ENCODE data around the gene ICAM1. TPM values are rescaled to one million over a fixed set of nuclear protein-coding genes. Genes with fewer than 3 reads are reported as not detected.

ICAM1 gene
- total RNA-seq, 2 experiments from 2014 or later = 27.9 to 30.9 TPM

DNA sequence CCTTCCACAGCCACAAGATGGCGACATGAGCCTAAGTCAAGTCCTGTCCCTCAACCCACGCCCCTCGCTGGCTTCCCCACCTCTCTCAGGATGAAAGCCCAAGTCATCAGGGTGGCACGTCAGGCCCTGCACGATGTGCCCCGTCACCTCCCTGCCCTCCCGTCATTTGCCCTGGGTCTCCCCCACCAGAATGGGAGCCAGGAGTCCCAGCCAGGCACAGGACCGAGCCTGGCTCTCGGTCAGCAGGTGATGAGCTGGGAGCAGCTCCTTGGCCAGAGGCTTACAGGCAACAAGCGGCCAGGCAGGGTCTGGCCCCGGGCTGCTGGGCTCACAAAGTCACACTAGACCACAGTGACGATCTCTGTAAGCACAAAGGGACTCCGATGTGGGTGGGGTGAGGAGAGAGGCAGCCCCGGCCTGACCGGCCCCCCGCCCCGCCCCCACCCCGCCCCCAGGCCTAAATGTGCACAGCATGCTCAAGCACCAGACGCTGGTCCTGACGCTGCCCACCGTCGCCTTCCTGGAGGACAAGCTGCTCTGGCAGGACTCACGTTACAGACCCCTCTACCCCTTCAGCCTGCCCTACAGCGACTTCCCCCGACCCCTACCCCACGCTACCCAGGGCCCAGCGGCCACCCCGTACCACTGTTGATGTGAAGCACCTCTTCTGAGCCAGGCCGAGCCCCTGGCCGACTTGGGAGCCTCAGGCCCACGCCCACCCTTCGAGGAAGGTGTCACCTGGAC is 11.6 kb upstream of the ICAM1 start:
- peak overlapping the region; percentile 90 for H3K27ac Mint-ChIP-seq
- ATAC-seq (peak; percentile 73), DNase-seq (peak; percentile 99)
- peaks cover 26% of the 10 kb centered on the region for H3K4me1 Mint-ChIP-seq
- H3K27me3 Mint-ChIP-seq = no peaks in the 10 kb centered on the region
- ChIA-PET CTCF (interaction anchor here (0.6 to 6.9 kb wide), 40 partner anchors 9 to 224 kb away, joined by 3 to 101 read pairs (median 4); partner anchors contain the start of genes ANGPTL6, CDC37, ICAM1 and ICAM4), POLR2A (interaction anchor here (0.5 to 3.8 kb wide), 8 partner anchors 8 to 149 kb away, joined by 3 to 53 read pairs (median 5); partner anchors contain the start of genes ICAM1 and ICAM5)
- intact Hi-C loops (cut with DNase I, micrococcal nuclease) = loop anchor here (1.0 to 10.0 kb wide), 5 partner anchors 73 to 1115 kb away; partner anchors contain the start of genes TYK2 (in 2 of the 2), CDC37 (in 1 of the 2), RAVER1 (in 1 of the 2) and SWSAP1 (in 1 of the 2)
- H3K36me3 Mint-ChIP-seq (ENCODE audit: low read depth) = peaks cover 48% of the 10 kb centered on the region
- peak overlapping the region; percentile 53 for H3K4me3 Mint-ChIP-seq
- H3K9me3 Mint-ChIP-seq (ENCODE audit: low read depth) = no peaks in the 10 kb centered on the region

DNA sequence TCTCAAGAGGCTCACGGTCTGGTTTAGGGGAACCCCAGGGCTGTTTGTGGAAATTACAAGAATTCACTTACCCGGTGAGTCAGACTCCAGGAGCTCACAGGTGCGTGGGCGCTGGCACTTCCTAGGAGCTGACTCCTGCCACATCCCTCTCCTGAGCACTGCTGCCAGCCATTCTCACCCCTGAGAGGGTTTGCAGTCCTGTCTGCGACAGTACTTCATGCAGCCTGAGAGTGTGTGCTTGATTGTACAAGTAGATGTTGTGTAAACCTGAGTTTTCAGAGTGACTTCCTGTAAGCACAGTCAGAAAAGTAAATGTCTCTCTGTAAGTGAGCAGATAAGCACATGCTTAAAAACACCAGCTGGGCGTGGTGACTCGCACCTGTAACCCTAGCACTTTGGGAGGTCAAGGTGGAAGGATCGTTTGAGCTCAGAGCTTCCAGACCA is 10.8 kb upstream of the ICAM1 start:
- peak overlapping the region; percentile 53 for H3K4me3 Mint-ChIP-seq
- ATAC-seq (peak; percentile 86), DNase-seq (peak; percentile 89)
- H3K27ac Mint-ChIP-seq = peak overlapping the region; percentile 90
- peaks cover 41% of the 10 kb centered on the region for H3K36me3 Mint-ChIP-seq (ENCODE audit: low read depth)
- peaks cover 24% of the 10 kb centered on the region for H3K4me1 Mint-ChIP-seq
- no peaks in the 10 kb centered on the region for H3K27me3 Mint-ChIP-seq
- CTCF ChIA-PET = interaction anchor here (0.7 to 6.9 kb wide), 29 partner anchors 10 to 219 kb away, joined by 3 to 101 read pairs (median 4); partner anchors contain the start of genes ANGPTL6, CDC37, ICAM1 and ICAM4
- intact Hi-C loops (cut with DNase I, micrococcal nuclease) = loop anchor here in 1 of 2 experiments (2.0 kb wide), 1 partner anchor 57 kb away; the partner anchor contains the start of gene FDX2
- POLR2A ChIA-PET = interaction anchor here (0.9 to 3.8 kb wide), 6 partner anchors 11 to 148 kb away, joined by 3 to 53 read pairs (median 4); partner anchors contain the start of genes ICAM1, ICAM5 and TYK2
- no peaks in the 10 kb centered on the region for H3K9me3 Mint-ChIP-seq (ENCODE audit: low read depth)

DNA sequence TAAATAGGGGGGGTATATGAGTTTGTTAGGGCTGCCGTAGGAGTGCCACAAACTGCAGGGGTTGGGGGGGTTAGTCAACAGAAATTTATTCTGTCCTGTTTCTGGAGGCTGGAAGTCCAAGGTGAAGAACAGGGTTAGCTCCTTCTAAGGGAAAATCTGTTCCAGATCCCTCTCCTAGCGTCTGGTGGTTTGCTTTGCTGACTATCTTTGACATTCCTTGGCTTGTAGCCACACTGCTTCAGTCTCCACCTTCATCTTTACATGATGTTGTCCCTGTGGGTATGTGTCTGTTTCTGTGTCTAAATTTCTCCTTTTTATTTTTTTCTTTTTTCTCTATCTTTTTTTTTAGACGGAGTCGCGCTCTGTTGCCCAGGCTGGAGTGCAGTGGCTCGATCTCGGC is 8.1 kb upstream of the ICAM1 start:
- peaks cover 21% of the 10 kb centered on the region for H3K36me3 Mint-ChIP-seq (ENCODE audit: low read depth)
- CTCF ChIA-PET = interaction anchor here (6.9 kb wide), 1 partner anchor 125 kb away, joined by 101 read pairs; no protein-coding TSS in a partner anchor
- H3K27me3 Mint-ChIP-seq = no peaks in the 10 kb centered on the region
- peaks cover 24% of the 10 kb centered on the region for H3K4me1 Mint-ChIP-seq
- H3K9me3 Mint-ChIP-seq (ENCODE audit: low read depth) = no peaks in the 10 kb centered on the region
- ATAC-seq (no peak), DNase-seq (no peak)
- no peak overlapping the region for H3K4me3 Mint-ChIP-seq
- intact Hi-C loops (cut with DNase I, micrococcal nuclease) = no loop called here
- POLR2A ChIA-PET = no interaction called here
- H3K27ac Mint-ChIP-seq = no peak overlapping the region

DNA sequence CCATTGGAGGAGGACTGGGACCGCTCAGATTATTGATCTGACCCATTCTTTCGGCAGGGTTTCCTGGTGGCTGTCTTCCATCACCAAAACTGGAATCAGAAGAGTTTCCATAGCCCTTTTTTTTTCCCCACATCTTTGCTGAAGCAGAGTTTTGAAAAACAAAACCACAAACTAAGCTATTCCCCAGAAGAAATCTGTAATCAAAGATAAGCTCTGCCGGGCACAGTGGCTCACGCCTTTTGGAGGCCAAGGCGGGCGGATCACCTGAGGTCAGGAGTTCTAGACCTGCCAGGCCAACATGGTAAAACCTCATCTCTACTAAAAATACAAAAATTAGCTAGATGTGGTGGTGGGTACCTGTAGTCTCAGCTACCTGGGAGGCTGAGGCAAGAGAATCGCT is 4.2 kb upstream of the ICAM1 start:
- DNase-seq (no peak), ATAC-seq (no peak)
- Mint-ChIP-seq H3K4me3 (no peak overlapping the region), H3K4me1 (peaks cover 20% of the 10 kb centered on the region), H3K27ac (no peak overlapping the region), H3K27me3 (no peaks in the 10 kb centered on the region), H3K9me3 (ENCODE audit: low read depth) (no peaks in the 10 kb centered on the region), H3K36me3 (ENCODE audit: low read depth) (peaks cover 2% of the 10 kb centered on the region)
- intact Hi-C loops (cut with DNase I, micrococcal nuclease) = loop anchor here in 1 of 2 experiments (5.0 kb wide), 1 partner anchor 36 kb away; no protein-coding TSS in a partner anchor
- POLR2A ChIA-PET = interaction anchor here (0.5 to 1.0 kb wide), 3 partner anchors 8 to 134 kb away, joined by 3 to 7 read pairs (median 6); no protein-coding TSS in a partner anchor
- CTCF ChIA-PET = interaction anchor here (1.4 to 9.2 kb wide), 3 partner anchors 7 to 122 kb away, joined by 4 to 165 read pairs (median 82); partner anchors contain the start of gene TYK2

DNA sequence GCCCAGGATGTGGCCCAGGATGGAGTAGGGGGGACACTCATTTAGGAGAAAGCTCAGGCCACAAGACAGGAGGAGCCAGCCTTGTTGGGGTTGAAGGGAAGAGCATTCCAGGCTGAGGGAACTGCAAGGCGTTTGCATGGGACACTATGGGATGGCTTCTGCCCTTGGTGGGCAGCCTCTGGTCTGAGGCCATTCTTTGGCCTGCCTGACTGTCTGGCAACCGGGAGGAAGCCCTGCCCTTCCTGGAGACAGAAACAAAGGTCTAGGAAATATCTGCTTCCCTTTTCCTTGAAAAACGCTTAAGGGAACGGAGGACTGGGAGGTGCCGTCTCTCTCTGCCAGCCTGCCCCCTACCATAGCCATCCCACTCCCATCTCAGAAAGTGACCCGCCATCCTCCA is 2.8 kb upstream of the ICAM1 start:
- H3K4me1 Mint-ChIP-seq = peaks cover 31% of the 10 kb centered on the region
- ATAC-seq (no peak), DNase-seq (no peak)
- CTCF ChIA-PET = interaction anchor here (0.7 to 9.2 kb wide), 8 partner anchors 9 to 160 kb away, joined by 3 to 165 read pairs (median 14); partner anchors contain the start of genes ICAM4 and TYK2
- H3K27me3 Mint-ChIP-seq = no peaks in the 10 kb centered on the region
- no peak overlapping the region for H3K4me3 Mint-ChIP-seq
- intact Hi-C loops (cut with DNase I, micrococcal nuclease) = loop anchor here in 1 of 2 experiments (5.0 kb wide), 1 partner anchor 34 kb away; no protein-coding TSS in a partner anchor
- H3K9me3 Mint-ChIP-seq (ENCODE audit: low read depth) = no peaks in the 10 kb centered on the region
- POLR2A ChIA-PET = interaction anchor here (1.0 kb wide), 1 partner anchor 9 kb away, joined by 6 read pairs; no protein-coding TSS in a partner anchor
- no peak overlapping the region for H3K27ac Mint-ChIP-seq
- peaks cover 10% of the 10 kb centered on the region for H3K36me3 Mint-ChIP-seq (ENCODE audit: low read depth)

DNA sequence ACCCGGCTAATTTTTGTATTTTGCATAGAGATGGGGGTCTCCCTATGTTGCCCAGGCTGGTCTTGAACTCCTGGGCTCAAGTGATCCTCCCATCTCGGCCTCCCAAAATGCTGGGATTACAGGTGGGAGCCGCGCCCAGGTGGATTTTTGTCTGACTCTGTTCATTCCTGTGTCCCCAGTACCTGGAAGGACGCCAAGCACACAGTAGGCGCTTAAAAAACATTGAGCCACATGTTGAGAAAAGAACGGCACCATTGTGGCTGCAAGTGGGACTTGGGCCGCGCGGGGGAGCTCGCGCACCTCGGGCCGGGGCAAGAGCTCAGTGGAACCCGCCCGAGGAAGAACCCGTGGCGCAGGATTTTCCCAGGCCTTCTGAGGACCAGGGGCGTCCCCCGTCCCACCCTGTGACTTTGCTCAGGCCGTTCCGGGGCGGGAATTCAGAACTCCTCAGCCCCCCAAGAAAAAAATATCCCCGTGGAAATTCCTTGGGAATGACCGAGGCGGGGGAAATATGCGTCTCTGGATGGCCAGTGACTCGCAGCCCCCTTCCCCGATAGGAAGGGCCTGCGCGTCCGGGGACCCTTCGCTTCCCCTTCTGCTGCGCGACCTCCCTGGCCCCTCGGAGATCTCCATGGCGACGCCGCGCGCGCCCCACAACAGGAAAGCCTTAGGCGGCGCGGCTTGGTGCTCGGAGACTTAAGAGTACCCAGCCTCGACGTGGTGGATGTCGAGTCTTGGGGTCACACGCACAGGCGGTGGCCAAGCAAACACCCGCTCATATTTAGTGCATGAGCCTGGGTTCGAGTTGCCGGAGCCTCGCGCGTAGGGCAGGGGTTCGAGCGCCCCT is 1.4 kb upstream of the ICAM1 start:
- peak; percentile 62 for ATAC-seq
- Mint-ChIP-seq H3K27me3 (no peaks in the 10 kb centered on the region), H3K27ac (peak overlapping the region; percentile 91), H3K4me1 (peaks cover 35% of the 10 kb centered on the region), H3K36me3 (ENCODE audit: low read depth) (peaks cover 14% of the 10 kb centered on the region), H3K4me3 (peak overlapping the region; percentile 80), H3K9me3 (ENCODE audit: low read depth) (no peaks in the 10 kb centered on the region)
- CTCF ChIA-PET = interaction anchor here (0.6 to 9.2 kb wide), 20 partner anchors 10 to 192 kb away, joined by 3 to 165 read pairs (median 4); partner anchors contain the start of genes ICAM4, ICAM5 and TYK2
- intact Hi-C loops (cut with DNase I, micrococcal nuclease) = loop anchor here (1.0 to 5.0 kb wide), 7 partner anchors 19 to 134 kb away; partner anchors contain the start of genes ICAM5 (in 2 of the 2), TYK2 (in 2 of the 2), CDC37 (in 1 of the 2) and ICAM3 (in 1 of the 2)
- DNase-seq = peak; percentile 94
- POLR2A ChIA-PET = interaction anchor here (0.7 to 3.5 kb wide), 7 partner anchors 9 to 136 kb away, joined by 3 to 53 read pairs (median 7); partner anchors contain the start of genes DNMT1, RAVER1 and TYK2

DNA sequence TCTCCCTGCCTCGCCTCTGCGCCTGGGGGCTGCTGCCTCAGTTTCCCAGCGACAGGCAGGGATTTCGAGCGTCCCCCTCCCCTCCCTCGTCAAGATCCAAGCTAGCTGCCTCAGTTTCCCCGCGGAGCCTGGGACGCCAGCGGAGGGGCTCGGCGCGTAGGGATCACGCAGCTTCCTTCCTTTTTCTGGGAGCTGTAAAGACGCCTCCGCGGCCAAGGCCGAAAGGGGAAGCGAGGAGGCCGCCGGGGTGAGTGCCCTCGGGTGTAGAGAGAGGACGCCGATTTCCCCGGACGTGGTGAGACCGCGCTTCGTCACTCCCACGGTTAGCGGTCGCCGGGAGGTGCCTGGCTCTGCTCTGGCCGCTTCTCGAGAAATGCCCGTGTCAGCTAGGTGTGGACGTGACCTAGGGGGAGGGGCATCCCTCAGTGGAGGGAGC is 722 bp upstream of the ICAM1 start:
- peak overlapping the region; percentile 91 for H3K27ac Mint-ChIP-seq
- peaks cover 37% of the 10 kb centered on the region for H3K4me1 Mint-ChIP-seq
- intact Hi-C loops (cut with DNase I, micrococcal nuclease) = loop anchor here (1.0 to 2.0 kb wide), 5 partner anchors 19 to 133 kb away; partner anchors contain the start of genes ICAM5 (in 2 of the 2), TYK2 (in 2 of the 2), CDC37 (in 1 of the 2) and ICAM3 (in 1 of the 2)
- ATAC-seq = peak; percentile 54
- H3K9me3 Mint-ChIP-seq (ENCODE audit: low read depth) = no peaks in the 10 kb centered on the region
- ChIA-PET POLR2A (interaction anchor here (0.6 to 3.5 kb wide), 11 partner anchors 10 to 1912 kb away, joined by 3 to 53 read pairs (median 7); partner anchors contain the start of genes CDC37, DNMT1, ICAM4 and ICAM5), CTCF (interaction anchor here (0.6 to 9.2 kb wide), 21 partner anchors 9 to 213 kb away, joined by 3 to 165 read pairs (median 6); partner anchors contain the start of genes ICAM4, ICAM5 and TYK2)
- H3K36me3 Mint-ChIP-seq (ENCODE audit: low read depth) = peaks cover 20% of the 10 kb centered on the region
- H3K4me3 Mint-ChIP-seq = peak overlapping the region; percentile 80
- DNase-seq = peak; percentile 86
- H3K27me3 Mint-ChIP-seq = no peaks in the 10 kb centered on the region

DNA sequence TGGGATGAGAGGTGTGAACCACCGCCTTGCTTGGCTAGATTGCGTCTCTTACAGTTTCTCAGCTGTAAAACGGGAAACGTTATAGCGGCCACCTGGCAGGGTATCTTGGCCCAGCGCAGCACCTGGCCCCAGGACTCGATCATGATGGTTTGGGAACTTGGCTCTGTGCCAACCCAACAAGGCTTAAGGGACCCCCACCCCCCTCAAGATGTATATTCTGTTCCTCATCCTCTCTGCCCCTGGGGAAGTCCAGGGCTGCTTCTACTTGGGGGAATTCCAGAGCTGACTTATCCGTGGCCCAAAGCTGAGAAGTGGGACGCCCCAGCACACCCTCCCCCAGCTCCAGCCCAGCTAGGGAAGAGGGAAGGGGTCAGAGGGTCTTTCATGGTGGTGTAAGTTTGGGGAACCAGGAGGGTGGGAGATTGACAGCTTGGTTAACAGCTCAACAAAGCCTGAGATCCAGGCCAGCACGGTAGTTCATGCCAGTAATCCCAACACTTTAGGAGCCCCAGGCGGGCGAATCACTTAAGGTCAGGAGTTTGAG is 695 bp downstream of the ICAM1 start:
- Mint-ChIP-seq H3K27ac (peak overlapping the region; percentile 91), H3K4me3 (peak overlapping the region; percentile 80), H3K4me1 (peaks cover 37% of the 10 kb centered on the region), H3K27me3 (no peaks in the 10 kb centered on the region), H3K9me3 (ENCODE audit: low read depth) (no peaks in the 10 kb centered on the region), H3K36me3 (ENCODE audit: low read depth) (peaks cover 22% of the 10 kb centered on the region)
- POLR2A ChIA-PET = interaction anchor here (0.5 to 3.5 kb wide), 10 partner anchors 11 to 564 kb away, joined by 3 to 53 read pairs (median 8); partner anchors contain the start of genes ICAM4, ICAM5, RAVER1 and TMED1
- peak; percentile 22 for ATAC-seq
- intact Hi-C loops (cut with DNase I, micrococcal nuclease) = loop anchor here (1.0 to 2.0 kb wide), 4 partner anchors 17 to 109 kb away; partner anchors contain the start of genes TYK2 (in 2 of the 2), ICAM3 (in 1 of the 2), ICAM5 (in 1 of the 2) and RAVER1 (in 1 of the 2)
- DNase-seq = peak; percentile 55
- CTCF ChIA-PET = interaction anchor here (0.6 to 9.2 kb wide), 20 partner anchors 8 to 428 kb away, joined by 3 to 165 read pairs (median 6); partner anchors contain the start of genes ICAM4, ICAM5, RAVER1 and TYK2

DNA sequence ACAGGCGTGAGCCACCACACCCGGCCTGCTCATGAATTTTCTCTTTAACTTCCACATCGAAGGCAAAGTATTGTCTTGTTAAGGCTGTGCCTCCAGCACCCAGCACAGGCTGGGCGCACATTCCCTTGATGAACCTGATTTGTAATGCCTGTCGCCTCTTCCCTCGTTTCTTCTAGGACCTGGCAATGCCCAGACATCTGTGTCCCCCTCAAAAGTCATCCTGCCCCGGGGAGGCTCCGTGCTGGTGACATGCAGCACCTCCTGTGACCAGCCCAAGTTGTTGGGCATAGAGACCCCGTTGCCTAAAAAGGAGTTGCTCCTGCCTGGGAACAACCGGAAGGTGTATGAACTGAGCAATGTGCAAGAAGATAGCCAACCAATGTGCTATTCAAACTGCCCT is 3.7 kb downstream of the ICAM1 start:
- H3K27me3 Mint-ChIP-seq = no peaks in the 10 kb centered on the region

More for the DNA sequence above, 3.7 kb downstream of the ICAM1 start:
- Mint-ChIP-seq H3K4me3 (no peak overlapping the region), H3K9me3 (ENCODE audit: low read depth) (no peaks in the 10 kb centered on the region), H3K4me1 (peaks cover 36% of the 10 kb centered on the region), H3K27ac (peak overlapping the region; percentile 13), H3K36me3 (ENCODE audit: low read depth) (peaks cover 38% of the 10 kb centered on the region)
- no peak for ATAC-seq
- no peak for DNase-seq
- CTCF ChIA-PET = interaction anchor here (0.6 to 1.2 kb wide), 4 partner anchors 11 to 142 kb away, joined by 3 to 7 read pairs (median 4); no protein-coding TSS in a partner anchor
- intact Hi-C loops (cut with DNase I, micrococcal nuclease) = no loop called here
- POLR2A ChIA-PET = interaction anchor here (0.8 kb wide), 1 partner anchor 44 kb away, joined by 7 read pairs; no protein-coding TSS in a partner anchor
